H9 (cell line): ENCODE results near the gene ABCC4. TPM values are rescaled to one million over a fixed set of nuclear protein-coding genes. Genes with fewer than 3 reads are reported as not detected.

Experiments
- DNase-seq: peaks from one replicate; pipeline ENCODE4 v3.0.0-alpha.2; 2017
- H2AFZ ChIP-seq: one replicate; pipeline ENCODE4 v1.6.1; 2013; ENCODE audit warnings: mild to moderate bottlenecking, low read length, control low read depth, moderate library complexity
- H2AK5ac ChIP-seq: 2 replicates; pipeline ENCODE4 v1.6.1; 2013; ENCODE audit warnings: low read length, control low read depth, mixed read lengths; ENCODE audit not compliant: insufficient read length
- H2BK120ac ChIP-seq: one replicate; pipeline ENCODE4 v1.6.1; 2013; ENCODE audit warnings: low read depth, mild to moderate bottlenecking, low read length, control low read depth, inconsistent platforms; ENCODE audit not compliant: poor library complexity, severe bottlenecking
- H2BK12ac ChIP-seq: 2 replicates; pipeline ENCODE4 v1.6.1; 2013; ENCODE audit warnings: low read length, control low read depth, mixed read lengths, low read depth; ENCODE audit not compliant: insufficient read length
- H2BK15ac ChIP-seq: 2 replicates; pipeline ENCODE4 v1.6.1; 2013; ENCODE audit warnings: low read depth, low read length, control low read depth
- H2BK20ac ChIP-seq: one replicate; pipeline ENCODE4 v1.6.1; 2013; ENCODE audit warnings: low read depth, mild to moderate bottlenecking, low read length, control low read depth, inconsistent platforms; ENCODE audit not compliant: poor library complexity, severe bottlenecking
- H2BK5ac ChIP-seq: 2 replicates; pipeline ENCODE4 v1.6.1; 2013; ENCODE audit warnings: low read length, control low read depth, mixed read lengths; ENCODE audit not compliant: insufficient read length
- H3K14ac ChIP-seq: 2 replicates; pipeline ENCODE4 v1.6.1; 2013; ENCODE audit warnings: low read length, control low read depth; ENCODE audit not compliant: insufficient read depth
- H3K18ac ChIP-seq: 2 replicates; pipeline ENCODE4 v1.6.1; 2013; ENCODE audit warnings: low read depth, mild to moderate bottlenecking, mixed read lengths, low read length, control low read depth; ENCODE audit not compliant: insufficient read length
- H3K23ac ChIP-seq: 2 replicates; pipeline ENCODE4 v1.6.1; 2013; ENCODE audit warnings: low read length, control low read depth, mixed read lengths, low read depth; ENCODE audit not compliant: insufficient read length
- H3K23me2 ChIP-seq: 2 replicates; pipeline ENCODE4 v1.6.1; 2013; ENCODE audit warnings: low read depth, mild to moderate bottlenecking, mixed read lengths, low read length, control low read depth; ENCODE audit not compliant: insufficient read length, poor library complexity, severe bottlenecking
- H3K27ac ChIP-seq: 2 replicates; pipeline ENCODE4 v1.5.1; 2013; ENCODE audit warnings: low read length, control low read depth, mixed read lengths, low read depth; ENCODE audit not compliant: insufficient read length
- H3K27me3 ChIP-seq: 2 replicates; pipeline ENCODE4 v1.6.1; 2013; ENCODE audit warnings: low read length, control low read depth, inconsistent platforms; ENCODE audit not compliant: insufficient read depth
- H3K4ac ChIP-seq: 2 replicates; pipeline ENCODE4 v1.6.1; 2013; ENCODE audit warnings: low read depth, mild to moderate bottlenecking, control low read depth, inconsistent platforms, low read length, moderate library complexity
- H3K4me1 ChIP-seq: 2 replicates; pipeline ENCODE4 v1.6.1; 2013; ENCODE audit warnings: low read length, control low read depth, inconsistent platforms; ENCODE audit not compliant: insufficient read depth
- H3K4me2 ChIP-seq: 2 replicates; pipeline ENCODE4 v1.6.1; 2013; ENCODE audit warnings: low read length, control low read depth, mixed read lengths; ENCODE audit not compliant: insufficient read length, insufficient read depth
- H3K56ac ChIP-seq: 2 replicates; pipeline ENCODE4 v1.6.1; 2013; ENCODE audit warnings: low read depth, mild to moderate bottlenecking, mixed read lengths, low read length, control low read depth; ENCODE audit not compliant: insufficient read length
- H3K79me1 ChIP-seq: 2 replicates; pipeline ENCODE4 v1.6.1; 2013; ENCODE audit warnings: low read depth, mild to moderate bottlenecking, moderate library complexity, low read length, control low read depth, inconsistent platforms; ENCODE audit not compliant: insufficient read depth, poor library complexity, severe bottlenecking
- H3K79me2 ChIP-seq: 2 replicates; pipeline ENCODE4 v1.6.1; 2013; ENCODE audit warnings: low read length, control low read depth, inconsistent platforms; ENCODE audit not compliant: insufficient read depth
- H3K9ac ChIP-seq: 2 replicates; pipeline ENCODE4 v1.6.1; 2013; ENCODE audit warnings: low read length, control low read depth, mixed read lengths; ENCODE audit not compliant: insufficient read length; ENCODE audit errors: extremely low read depth
- H3K9me3 ChIP-seq: one replicate; pipeline ENCODE4 v1.6.1; 2013; ENCODE audit warnings: low read depth, low read length, inconsistent platforms; ENCODE audit not compliant: control insufficient read depth
- H3T11ph ChIP-seq: one replicate; pipeline ENCODE4 v1.6.1; 2013; ENCODE audit warnings: mild to moderate bottlenecking, low read length, control low read depth, inconsistent platforms
- H4K20me1 ChIP-seq: one replicate; pipeline ENCODE4 v1.6.1; 2013; ENCODE audit not compliant: control insufficient read depth, insufficient read length, insufficient read depth
- H4K5ac ChIP-seq: 2 replicates; pipeline ENCODE4 v1.6.1; 2013; ENCODE audit warnings: low read depth, mild to moderate bottlenecking, mixed read lengths, low read length, control low read depth; ENCODE audit not compliant: insufficient read length
- H4K8ac ChIP-seq: replicated peaks from 2 replicates; pipeline ENCODE4 v1.6.1; 2013; ENCODE audit warnings: low read length, control low read depth, mixed read lengths, low read depth; ENCODE audit not compliant: insufficient read length
- H4K91ac ChIP-seq: 2 replicates; pipeline ENCODE4 v1.6.1; 2013; ENCODE audit warnings: low read depth, mild to moderate bottlenecking, moderate library complexity, mixed read lengths, low read length, control low read depth; ENCODE audit not compliant: insufficient read length
- H3K27ac Mint-ChIP-seq, 3 experiments: 2 replicates in 2 of 3; 3 replicates in 1 of 3; pipeline ENCODE4 v1.8.0; 2020 to 2021; ENCODE audit warnings: mixed read lengths in 3 of 3, mild to moderate bottlenecking in 1 of 3, moderate library complexity in 1 of 3
- H3K27me3 Mint-ChIP-seq: 2 replicates; pipeline ENCODE4 v1.8.0; 2021; ENCODE audit warnings: low read depth, mild to moderate bottlenecking, moderate library complexity, mixed read lengths
- H3K36me3 Mint-ChIP-seq, 3 experiments: 2 replicates in 2 of 3; 3 replicates in 1 of 3; pipeline ENCODE4 v1.8.0; 2020 to 2021; ENCODE audit warnings: low read depth in 3 of 3, mixed read lengths in 3 of 3; ENCODE audit not compliant: insufficient read depth in 1 of 3
- H3K4me1 Mint-ChIP-seq, 2 experiments: 2 replicates each; pipeline ENCODE4 v1.8.0; 2020; ENCODE audit warnings: mixed read lengths in 2 of 2
- H3K4me3 Mint-ChIP-seq, 2 experiments: 2 replicates in 1 of 2; 3 replicates in 1 of 2; pipeline ENCODE4 v1.8.0; 2020 to 2021; ENCODE audit warnings: mild to moderate bottlenecking in 2 of 2, mixed read lengths in 2 of 2, moderate library complexity in 1 of 2
- H3K9me3 Mint-ChIP-seq, 2 experiments: 2 replicates in 1 of 2; 3 replicates in 1 of 2; pipeline ENCODE4 v1.8.0; 2020; ENCODE audit warnings: mild to moderate bottlenecking in 2 of 2, mixed read lengths in 2 of 2, moderate library complexity in 1 of 2
- WGBS: extraction: QIAGEN DNeasy Blood & Tissue Kit; methylation state at CpG from one replicate; pipeline ENCODE4 v1.1.7; 2013; ENCODE audit warnings: missing lambda C conversion rate, low lambda C conversion rate, mixed read lengths; ENCODE audit not compliant: insufficient read length; ENCODE audit errors: extremely low coverage; 5-methylcytosine and 5-hydroxymethylcytosine counted together
- total RNA-seq: library from RNA; stranded (reverse); gene quantifications from 2 replicates; pipeline ENCODE4 v1.2.1, GENCODE V29; 2021
- TF ChIP-seq, protein P1 (sequence below): fragments of 200-600 bp; sonication (generic); conservative IDR thresholded peaks from 3 replicates; pipeline ENCODE4 v1.8.0; 2021; ENCODE audit warnings: antibody characterized with exemption, mild to moderate bottlenecking

Gene ABCC4
- total RNA-seq, 1 experiment from 2014 or later: 5.9 TPM

DNA sequence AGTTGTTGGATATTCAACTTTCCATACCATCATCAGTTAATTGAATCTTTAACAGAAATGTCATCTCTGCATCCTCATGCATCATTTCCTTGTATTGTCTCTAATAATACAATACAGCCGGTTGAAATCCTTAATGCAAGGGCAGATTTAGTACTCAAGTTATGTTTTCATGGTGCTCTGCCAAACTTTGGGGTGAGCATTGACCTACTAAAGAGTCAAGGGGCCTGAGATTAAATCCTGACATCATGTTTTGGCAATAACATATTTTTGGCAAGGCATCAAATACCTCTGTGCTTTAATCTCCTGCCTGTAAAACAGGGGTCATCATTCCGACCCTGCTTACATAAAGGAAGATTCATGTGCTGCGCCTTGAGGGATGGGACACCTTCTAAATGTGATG, 42.7 kb upstream of the ABCC4 start:
- no peak overlapping the region for H2BK20ac ChIP-seq
- no peak overlapping the region for H2AFZ ChIP-seq
- DNase-seq: no peak
- TF ChIP-seq, protein P1, sequence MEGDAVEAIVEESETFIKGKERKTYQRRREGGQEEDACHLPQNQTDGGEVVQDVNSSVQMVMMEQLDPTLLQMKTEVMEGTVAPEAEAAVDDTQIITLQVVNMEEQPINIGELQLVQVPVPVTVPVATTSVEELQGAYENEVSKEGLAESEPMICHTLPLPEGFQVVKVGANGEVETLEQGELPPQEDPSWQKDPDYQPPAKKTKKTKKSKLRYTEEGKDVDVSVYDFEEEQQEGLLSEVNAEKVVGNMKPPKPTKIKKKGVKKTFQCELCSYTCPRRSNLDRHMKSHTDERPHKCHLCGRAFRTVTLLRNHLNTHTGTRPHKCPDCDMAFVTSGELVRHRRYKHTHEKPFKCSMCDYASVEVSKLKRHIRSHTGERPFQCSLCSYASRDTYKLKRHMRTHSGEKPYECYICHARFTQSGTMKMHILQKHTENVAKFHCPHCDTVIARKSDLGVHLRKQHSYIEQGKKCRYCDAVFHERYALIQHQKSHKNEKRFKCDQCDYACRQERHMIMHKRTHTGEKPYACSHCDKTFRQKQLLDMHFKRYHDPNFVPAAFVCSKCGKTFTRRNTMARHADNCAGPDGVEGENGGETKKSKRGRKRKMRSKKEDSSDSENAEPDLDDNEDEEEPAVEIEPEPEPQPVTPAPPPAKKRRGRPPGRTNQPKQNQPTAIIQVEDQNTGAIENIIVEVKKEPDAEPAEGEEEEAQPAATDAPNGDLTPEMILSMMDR: no peak
- no peak overlapping the region for H3K56ac ChIP-seq
- no peak overlapping the region for H3K23ac ChIP-seq
- H3K14ac ChIP-seq: no peak overlapping the region
- Mint-ChIP-seq H3K9me3 (no peaks in the 10 kb centered on the region), H3K36me3 (no peaks in the 10 kb centered on the region), H3K4me3 (no peak overlapping the region), H3K27ac (peak overlapping the region in 1 of 3 experiments; percentile 83; a peak in 3 of 7 replicates), H3K27me3 (no peaks in the 10 kb centered on the region), H3K4me1 (peaks cover 4 to 5% of the 10 kb centered on the region in 2 experiments)
- no peak overlapping the region for H2BK12ac ChIP-seq
- no peak overlapping the region for H3K4ac ChIP-seq
- H3K4me1 ChIP-seq: no peaks in the 10 kb centered on the region
- no peak overlapping the region for H3T11ph ChIP-seq
- no peaks in the 10 kb centered on the region for H3K9me3 ChIP-seq
- no peaks in the 10 kb centered on the region for H3K79me1 ChIP-seq
- no peak overlapping the region for H3K9ac ChIP-seq
- H3K79me2 ChIP-seq: no peaks in the 10 kb centered on the region
- no peak overlapping the region for H3K18ac ChIP-seq
- no peak overlapping the region for H4K5ac ChIP-seq
- H2AK5ac ChIP-seq: no peak overlapping the region
- WGBS: no CpG with 5 or more reads among the region's 3 CpGs
- H3K27me3 ChIP-seq: no peaks in the 10 kb centered on the region
- no peak overlapping the region for H4K8ac ChIP-seq
- H2BK15ac ChIP-seq: no peak overlapping the region
- H4K20me1 ChIP-seq: peaks cover 2% of the 10 kb centered on the region
- no peak overlapping the region for H2BK5ac ChIP-seq
- no peak overlapping the region for H3K27ac ChIP-seq
- no peak overlapping the region for H2BK120ac ChIP-seq
- H3K4me2 ChIP-seq: no peak overlapping the region
- H3K23me2 ChIP-seq: no peaks in the 10 kb centered on the region
- H4K91ac ChIP-seq: no peak overlapping the region
